CD4-positive, alpha-beta T cell (primary cell): ENCODE data around the gene HIRIP3. TPM values are rescaled to one million over a fixed set of nuclear protein-coding genes. Genes with fewer than 3 reads are reported as not detected.

Source experiments
- ATAC-seq: fragments of 200-7000 bp; cut with Tn5 transposase; one replicate; pipeline ENCODE4 v1.10.0; 2022; ENCODE audit warnings: mild to moderate bottlenecking; ENCODE audit not compliant: poor library complexity
- CTCF ChIA-PET: fragments of 350-600 bp; sonication (Branson Sonifier 250); formaldehyde crosslinking; loops from one replicate; lab custom pipeline; 2021; ENCODE audit warnings: antibody characterized with exemption, inconsistent platforms; lab: Charles Lee
- POLR2A ChIA-PET: fragments of 350-600 bp; sonication (Branson Sonifier 250); formaldehyde crosslinking; loops from one replicate; lab custom pipeline; 2021; ENCODE audit warnings: antibody characterized with exemption, inconsistent platforms; lab: Charles Lee
- DNase-seq, 14 experiments: peaks; one replicate each; pipeline ENCODE4 v3.0.0-alpha.2; 2013 to 2020; ENCODE audit warnings: mixed read lengths in 2 of 14
- H3K27ac ChIP-seq, 2 donors: one replicate each; pipeline versions ENCODE4 v1.5.1 to v1.7.0; 2013; ENCODE audit warnings: low read length in 2 of 2, low read depth in 1 of 2, mild to moderate bottlenecking in 1 of 2
- H3K27me3 ChIP-seq, 2 experiments: 1 replicate in 1 of 2; 2 replicates in 1 of 2; pipeline versions ENCODE4 v1.6.1 to v1.7.0; 2013; ENCODE audit warnings: low read length in 2 of 2, control low read depth in 1 of 2, mild to moderate bottlenecking in 1 of 2, moderate library complexity in 1 of 2; ENCODE audit not compliant: insufficient read depth in 2 of 2, control insufficient read depth in 1 of 2
- H3K36me3 ChIP-seq: one replicate; pipeline ENCODE4 v1.6.1; 2013; ENCODE audit warnings: low read length, control low read depth; ENCODE audit not compliant: insufficient read depth
- H3K4me1 ChIP-seq: one replicate; pipeline ENCODE4 v1.6.1; 2013; ENCODE audit warnings: low read length, control low read depth; ENCODE audit not compliant: insufficient read depth
- H3K4me3 ChIP-seq: one replicate; pipeline ENCODE4 v1.5.1; 2013; ENCODE audit warnings: mild to moderate bottlenecking, low read length, moderate library complexity
- H3K9me3 ChIP-seq, 2 experiments: 1 replicate in 1 of 2; 2 replicates in 1 of 2; pipeline versions ENCODE4 v1.6.1 to v1.7.0; 2013; ENCODE audit warnings: low read length in 2 of 2, mild to moderate bottlenecking in 2 of 2, control low read depth in 1 of 2, moderate library complexity in 1 of 2; ENCODE audit not compliant: control insufficient read depth in 1 of 2, insufficient read depth in 1 of 2
- H3K27ac Mint-ChIP-seq: one replicate; pipeline ENCODE4 v1.8.0; 2020; ENCODE audit warnings: mixed read lengths
- H3K27me3 Mint-ChIP-seq: one replicate; pipeline ENCODE4 v1.8.0; 2021; ENCODE audit warnings: mixed read lengths
- H3K36me3 Mint-ChIP-seq: one replicate; pipeline ENCODE4 v1.8.0; 2021; ENCODE audit warnings: low read depth, mixed read lengths
- H3K4me1 Mint-ChIP-seq: one replicate; pipeline ENCODE4 v1.8.0; 2021; ENCODE audit warnings: low read depth, mixed read lengths
- H3K4me3 Mint-ChIP-seq: one replicate; pipeline ENCODE4 v1.8.0; 2020; ENCODE audit warnings: mild to moderate bottlenecking, mixed read lengths
- H3K9me3 Mint-ChIP-seq: one replicate; pipeline ENCODE4 v1.8.0; 2020; ENCODE audit warnings: mixed read lengths
- CTCF ChIP-seq: fragments of 200-600 bp; IDR thresholded peaks from one replicate; pipeline ENCODE4 v1.8.0; 2022; ENCODE audit warnings: antibody characterized with exemption, mild to moderate bottlenecking
- intact Hi-C, 2 experiments: fragments of 100-400 bp; cut with DNase I in 1 of 2; cut with micrococcal nuclease in 1 of 2; formaldehyde crosslinking; loops; one replicate each; pipeline versions ENCODE4 v1.15.1 to v1.9.0; 2023 to 2025; cut with DNase I, micrococcal nuclease
- total RNA-seq, 174 experiments: library from RNA in 2 of 174; stranded (reverse) in 2 of 174; gene quantifications; one replicate each; pipeline ENCODE4 v1.2.3 and lab custom pipeline; 2021 to 2026

The HIRIP3 gene
- total RNA-seq, 2 experiments from 2014 or later: 8.5 to 11.8 TPM

GRCh38 chr16:29972992-29973383 is 22.4 kb downstream of the HIRIP3 start:
- H3K27me3 Mint-ChIP-seq: no peaks in the 10 kb centered on the region
- H3K36me3 ChIP-seq: peaks cover 16% of the 10 kb centered on the region
- ATAC-seq (no peak), DNase-seq (no peak)
- H3K27ac Mint-ChIP-seq: peak overlapping the region; percentile 84
- H3K27ac ChIP-seq: peak overlapping the region; percentile 37 to 70
- TF ChIP-seq CTCF: no peak
- POLR2A ChIA-PET: interaction anchor here (0.7 to 6.4 kb wide), 24 partner anchors 11 to 445 kb away, joined by 3 to 69 read pairs (median 5); partner anchors contain the start of genes ALDOA, CDIPT, HIRIP3 and INO80E
- H3K27me3 ChIP-seq: no peaks in the 10 kb centered on the region
- H3K9me3 Mint-ChIP-seq: no peaks in the 10 kb centered on the region
- H3K4me3 ChIP-seq: peak overlapping the region; percentile 99
- H3K9me3 ChIP-seq: no peaks in the 10 kb centered on the region
- peaks cover 39% of the 10 kb centered on the region for H3K4me1 ChIP-seq
- H3K4me3 Mint-ChIP-seq: peak overlapping the region; percentile 98
- CTCF ChIA-PET: interaction anchor here (1.0 to 3.5 kb wide), 8 partner anchors 11 to 272 kb away, joined by 3 to 17 read pairs (median 4); partner anchors contain the start of genes CDIPT, KCTD13 and TMEM219
- peaks cover 36% of the 10 kb centered on the region for H3K36me3 Mint-ChIP-seq
- peaks cover 50% of the 10 kb centered on the region for H3K4me1 Mint-ChIP-seq
- intact Hi-C loops: loop anchor here (1.0 to 5.0 kb wide), 3 partner anchors 11 to 166 kb away; partner anchors contain the start of genes HIRIP3 (in 1 of the 2), MAZ (in 1 of the 2) and TMEM219 (in 1 of the 2)

GRCh38 chr16:29972500-29972899 is 22.9 kb downstream of the HIRIP3 start:
- CTCF ChIA-PET: interaction anchor here (1.0 to 3.5 kb wide), 7 partner anchors 10 to 272 kb away, joined by 3 to 17 read pairs (median 3); partner anchors contain the start of genes CDIPT, KCTD13 and TMEM219
- peaks cover 39% of the 10 kb centered on the region for H3K4me1 ChIP-seq
- no peak overlapping the region for H3K4me3 ChIP-seq
- Mint-ChIP-seq H3K4me3 (peak overlapping the region; percentile 98), H3K27ac (peak overlapping the region; percentile 84), H3K27me3 (no peaks in the 10 kb centered on the region), H3K36me3 (peaks cover 35% of the 10 kb centered on the region), H3K4me1 (peaks cover 47% of the 10 kb centered on the region), H3K9me3 (no peaks in the 10 kb centered on the region)
- no peaks in the 10 kb centered on the region for H3K27me3 ChIP-seq
- H3K27ac ChIP-seq: peak overlapping the region; percentile 37 to 70
- H3K9me3 ChIP-seq: no peaks in the 10 kb centered on the region
- POLR2A ChIA-PET: interaction anchor here (0.9 to 6.4 kb wide), 10 partner anchors 11 to 271 kb away, joined by 3 to 69 read pairs (median 8); partner anchors contain the start of genes ALDOA, CDIPT, HIRIP3 and INO80E
- H3K36me3 ChIP-seq: peaks cover 13% of the 10 kb centered on the region
- no peak for DNase-seq
- no peak for TF ChIP-seq CTCF
- no peak for ATAC-seq
- intact Hi-C loops: loop anchor here in 1 of 2 experiments (5.0 kb wide), 1 partner anchor 165 kb away; the partner anchor contains the start of gene MAZ

- no peak overlapping the region for H3K27ac Mint-ChIP-seq
- POLR2A ChIA-PET: interaction anchor here (6.4 kb wide), 1 partner anchor 9 kb away, joined by 69 read pairs; the partner anchor contains the start of gene TMEM219
Measured at GRCh38 chr16:29971304-29971703, 24.1 kb downstream of the HIRIP3 start.

More at GRCh38 chr16:29971304-29971703, 24.1 kb downstream of the HIRIP3 start:
- H3K36me3 Mint-ChIP-seq: peaks cover 26% of the 10 kb centered on the region
- Histone ChIP-seq H3K27ac (no peak overlapping the region), H3K36me3 (peaks cover 11% of the 10 kb centered on the region), H3K9me3 (no peaks in the 10 kb centered on the region), H3K4me1 (peaks cover 32% of the 10 kb centered on the region), H3K4me3 (no peak overlapping the region), H3K27me3 (no peaks in the 10 kb centered on the region)
- ATAC-seq (no peak), DNase-seq (peak in 1 of 14 experiments; percentile 16)
- H3K9me3 Mint-ChIP-seq: no peaks in the 10 kb centered on the region
- H3K27me3 Mint-ChIP-seq: no peaks in the 10 kb centered on the region
- H3K4me3 Mint-ChIP-seq: peak overlapping the region; percentile 30
- H3K4me1 Mint-ChIP-seq: peaks cover 36% of the 10 kb centered on the region
- intact Hi-C loops: loop anchor here in 1 of 2 experiments (5.0 kb wide), 1 partner anchor 164 kb away; the partner anchor contains the start of gene MAZ
- CTCF ChIA-PET: interaction anchor here (3.5 kb wide), 1 partner anchor 9 kb away, joined by 17 read pairs; the partner anchor contains the start of gene TMEM219
- TF ChIP-seq CTCF: no peak
